ENCODE measurements around the gene TMEM181. TPM values are rescaled to one million over a fixed set of nuclear protein-coding genes. Genes with fewer than 3 reads are reported as not detected.
"Not testable (repeated sequence)": the region's sequence is repeated elsewhere in the genome, so short reads cannot be mapped to it uniquely, and the experiment has no call there.

TMEM181 gene
- total RNA-seq, 1 experiment from 2014 or later: 41.3 TPM

- Histone ChIP-seq H3K4me3 (no peak overlapping the region), H3K4me1 (replicated peaks) (no peaks in the 10 kb centered on the region), H3K9me3 (replicated peaks) (no peaks in the 10 kb centered on the region), H3K36me3 (no peaks in the 10 kb centered on the region), H3K27ac (no peak overlapping the region), H3K27me3 (replicated peaks) (peaks cover 1% of the 10 kb centered on the region; the same call in 1 of the 2 replicates)
- peak in 1 of 2 experiments; percentile 40 for DNase-seq (ENCODE audit: low read depth in 1 of 2, low spot score in 2 of 2)
Observed at GRCh38 chr6:158545043-158545966, 14.6 kb upstream of the TMEM181 start.

GRCh38 chr6:158548418-158549161, 11.3 kb upstream of the TMEM181 start:
- H3K4me1 ChIP-seq (replicated peaks): no peaks in the 10 kb centered on the region
- peak in 1 of 2 experiments; percentile 31 for DNase-seq (ENCODE audit: low read depth in 1 of 2, low spot score in 2 of 2)

GRCh38 chr6:158552055-158552795, 7.7 kb upstream of the TMEM181 start:
- Histone ChIP-seq H3K36me3 (no peaks in the 10 kb centered on the region), H3K27ac (no peak overlapping the region), H3K27me3 (replicated peaks) (no peaks in the 10 kb centered on the region; the same call in 1 of the 2 replicates), H3K9me3 (replicated peaks) (no peaks in the 10 kb centered on the region), H3K4me3 (no peak overlapping the region), H3K4me1 (replicated peaks) (no peaks in the 10 kb centered on the region)
- DNase-seq (ENCODE audit: low read depth in 1 of 2, low spot score in 2 of 2): no peak

More at GRCh38 chr6:158548418-158549161, 11.3 kb upstream of the TMEM181 start:
- no peak overlapping the region for H3K4me3 ChIP-seq
- H3K27me3 ChIP-seq (replicated peaks): no peaks in the 10 kb centered on the region; the same call in 1 of the 2 replicates
- no peaks in the 10 kb centered on the region for H3K9me3 ChIP-seq (replicated peaks)
- no peaks in the 10 kb centered on the region for H3K36me3 ChIP-seq
- H3K27ac ChIP-seq: no peak overlapping the region

DNA sequence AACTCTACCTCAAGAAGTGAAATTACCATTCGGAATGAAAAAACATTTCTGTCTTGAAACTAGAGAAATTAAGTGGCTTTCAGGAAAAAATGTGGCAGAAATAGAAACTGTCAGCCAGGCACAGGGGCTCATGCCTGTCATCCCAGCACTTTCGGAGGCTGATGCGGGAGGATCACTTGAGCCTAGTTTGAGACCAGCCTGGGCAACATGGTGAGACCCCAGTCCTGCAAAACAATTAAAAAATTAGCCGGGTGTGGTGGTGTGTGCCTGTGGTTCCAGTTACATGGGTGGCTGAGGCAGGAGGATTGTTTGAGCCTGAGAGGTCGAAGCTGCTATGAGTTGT, 7.1 kb upstream of the TMEM181 start:
- Histone ChIP-seq H3K27me3 (replicated peaks) (no peaks in the 10 kb centered on the region; the same call in 1 of the 2 replicates), H3K36me3 (no peaks in the 10 kb centered on the region), H3K27ac (no peak overlapping the region), H3K4me1 (replicated peaks) (no peaks in the 10 kb centered on the region), H3K4me3 (no peak overlapping the region), H3K9me3 (replicated peaks) (no peaks in the 10 kb centered on the region)
- DNase-seq (ENCODE audit: low read depth in 1 of 2, low spot score in 2 of 2): peak in 1 of 2 experiments; percentile 8

- Histone ChIP-seq H3K36me3 (no peaks in the 10 kb centered on the region), H3K27ac (no peak overlapping the region), H3K4me3 (no peak overlapping the region), H3K4me1 (replicated peaks) (peaks cover 6% of the 10 kb centered on the region), H3K27me3 (replicated peaks) (no peaks in the 10 kb centered on the region; the same call in 1 of the 2 replicates), H3K9me3 (replicated peaks) (no peaks in the 10 kb centered on the region)
- no peak for DNase-seq (ENCODE audit: low read depth in 1 of 2, low spot score in 2 of 2)
Observed at GRCh38 chr6:158554611-158555361, 5.1 kb upstream of the TMEM181 start.

DNA sequence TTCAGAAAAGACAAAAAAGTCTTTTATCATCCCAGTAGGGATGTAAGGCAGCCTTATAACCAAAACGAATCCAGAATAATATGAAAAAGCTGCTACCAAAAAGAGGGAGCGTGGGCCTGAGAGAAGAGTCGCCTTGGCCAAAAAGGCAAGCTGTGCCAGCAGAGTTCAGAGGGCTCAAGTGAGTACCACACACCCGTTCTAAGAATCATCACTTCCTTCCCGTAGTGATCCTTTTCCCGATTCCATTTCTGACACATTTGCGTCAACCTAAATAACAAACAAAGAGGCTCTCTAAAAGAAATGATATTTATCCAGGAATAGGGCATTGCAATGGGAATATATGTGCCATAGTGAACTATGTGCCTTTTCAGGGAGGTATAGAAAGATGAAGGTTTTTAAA, 3.8 kb upstream of the TMEM181 start:
- Histone ChIP-seq H3K36me3 (peaks cover 6% of the 10 kb centered on the region), H3K4me1 (replicated peaks) (peaks cover 11% of the 10 kb centered on the region), H3K27me3 (replicated peaks) (no peaks in the 10 kb centered on the region; the same call in 1 of the 2 replicates), H3K4me3 (no peak overlapping the region), H3K9me3 (replicated peaks) (peaks cover 5% of the 10 kb centered on the region), H3K27ac (no peak overlapping the region)
- no peak for DNase-seq (ENCODE audit: low read depth in 1 of 2, low spot score in 2 of 2)

DNA sequence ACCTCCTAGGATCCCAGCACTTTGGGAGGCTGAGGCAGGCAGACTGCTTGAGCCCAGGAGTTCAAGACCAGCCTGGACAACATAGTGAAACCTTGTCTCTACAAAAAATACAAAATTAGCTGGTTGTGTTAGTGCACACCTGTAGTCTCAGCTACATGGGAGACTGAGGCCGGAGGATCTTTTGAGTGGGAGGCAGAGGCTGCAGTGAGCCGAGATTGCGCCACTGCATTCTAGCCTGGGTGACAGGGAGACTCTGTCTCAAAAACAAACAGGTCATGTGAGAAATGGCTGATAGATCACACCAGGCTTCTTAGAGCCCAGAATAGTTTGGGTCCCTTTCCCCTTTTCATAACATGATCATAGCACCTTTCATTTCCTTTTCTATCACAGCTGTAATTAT, 2.8 kb upstream of the TMEM181 start:
- H3K4me1 ChIP-seq (replicated peaks): peaks cover 16% of the 10 kb centered on the region
- not testable (repeated sequence) for H3K27ac ChIP-seq

DNA sequence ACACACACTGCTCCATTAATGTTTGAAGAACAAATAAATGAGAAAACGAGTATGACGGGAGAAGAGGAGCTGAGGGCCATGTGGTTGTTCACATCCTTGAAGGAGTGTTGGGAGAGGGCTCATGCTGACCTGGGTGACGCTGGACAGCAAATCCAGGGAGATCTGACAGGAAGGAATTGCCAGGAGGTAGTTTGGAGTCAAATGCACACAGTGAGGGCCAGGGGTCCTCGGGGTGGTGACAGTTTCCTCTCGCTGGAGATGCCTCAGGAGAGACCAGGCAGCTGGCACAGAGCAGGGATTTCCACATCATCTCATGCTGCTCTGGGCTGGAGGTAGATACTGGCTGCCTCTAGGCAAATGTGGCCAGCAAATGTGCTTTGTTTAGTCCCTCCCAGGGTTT, 2.0 kb upstream of the TMEM181 start:
- peaks cover 16% of the 10 kb centered on the region for H3K4me1 ChIP-seq (replicated peaks)
- H3K4me3 ChIP-seq: no peak overlapping the region
- no peak overlapping the region for H3K27ac ChIP-seq
- peaks cover 5% of the 10 kb centered on the region for H3K9me3 ChIP-seq (replicated peaks)
- no peak for DNase-seq (ENCODE audit: low read depth in 1 of 2, low spot score in 2 of 2)
- no peaks in the 10 kb centered on the region for H3K27me3 ChIP-seq (replicated peaks)
- H3K36me3 ChIP-seq: peaks cover 6% of the 10 kb centered on the region

More for the DNA sequence above, 2.8 kb upstream of the TMEM181 start:
- not testable (repeated sequence) for H3K4me3 ChIP-seq; H3K27me3 ChIP-seq (replicated peaks); H3K9me3 ChIP-seq (replicated peaks); H3K36me3 ChIP-seq; DNase-seq (ENCODE audit: low read depth in 1 of 2, low spot score in 2 of 2)

DNA sequence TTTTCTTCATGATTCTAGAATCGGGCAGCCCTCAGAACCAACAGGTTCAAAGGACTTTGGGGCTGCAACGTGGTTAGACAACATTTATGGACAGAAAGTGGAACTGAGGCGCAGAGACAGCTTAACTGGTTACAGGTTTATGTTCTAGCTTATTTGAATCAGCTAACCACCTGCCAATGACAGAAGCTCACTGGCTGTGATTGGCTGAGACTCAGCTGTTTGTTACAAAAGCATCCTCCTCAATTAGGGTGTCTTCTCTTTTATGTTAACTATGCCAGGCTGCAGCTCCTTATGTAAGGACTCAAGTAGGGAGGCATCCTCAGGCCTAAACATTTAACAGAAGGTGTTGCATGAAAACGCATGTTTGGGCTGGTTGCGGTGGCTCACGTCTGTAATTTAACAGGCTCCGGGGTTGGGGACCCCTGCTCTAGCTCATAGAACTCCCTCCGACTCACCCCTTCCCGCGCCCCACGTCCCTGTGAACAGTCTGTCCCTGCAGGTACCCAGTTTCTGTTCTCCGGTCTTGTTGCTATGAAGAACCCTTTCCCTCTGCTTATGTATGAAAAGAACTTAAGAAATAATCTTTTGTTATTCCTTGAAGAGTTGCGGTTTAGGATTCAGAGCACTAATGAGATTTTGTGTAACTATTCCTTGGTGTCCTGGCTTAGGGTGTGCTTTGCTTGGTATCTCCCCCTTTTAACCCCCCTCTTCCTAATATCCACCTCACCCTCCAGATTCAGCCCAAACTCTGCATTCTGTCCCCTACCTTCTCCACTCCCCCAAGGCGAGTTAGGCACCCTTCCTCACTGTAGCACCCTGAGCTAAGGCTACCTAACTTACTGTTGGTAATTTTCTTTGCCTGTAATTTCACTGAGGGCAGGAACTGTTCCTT, 1.2 kb upstream of the TMEM181 start:
- H3K27ac ChIP-seq: no peak overlapping the region
- H3K27me3 ChIP-seq (replicated peaks): no peaks in the 10 kb centered on the region
- H3K9me3 ChIP-seq (replicated peaks): peaks cover 5% of the 10 kb centered on the region
- peaks cover 12% of the 10 kb centered on the region for H3K36me3 ChIP-seq
- peaks cover 23% of the 10 kb centered on the region for H3K4me1 ChIP-seq (replicated peaks)
- H3K4me3 ChIP-seq: no peak overlapping the region
- no peak for DNase-seq (ENCODE audit: low read depth in 1 of 2, low spot score in 2 of 2)

- peak overlapping the region; percentile 78 for H3K27ac ChIP-seq
- H3K9me3 ChIP-seq (replicated peaks): peaks cover 5% of the 10 kb centered on the region
- peak overlapping the region; percentile 97 for H3K4me3 ChIP-seq
- H3K36me3 ChIP-seq: peaks cover 14% of the 10 kb centered on the region
- H3K27me3 ChIP-seq (replicated peaks): no peaks in the 10 kb centered on the region
- peaks cover 26% of the 10 kb centered on the region for H3K4me1 ChIP-seq (replicated peaks)
- DNase-seq (ENCODE audit: low read depth in 1 of 2, low spot score in 2 of 2): no peak
Observed at GRCh38 chr6:158559338-158559894, 475 bp upstream of the TMEM181 start.

- peaks cover 5% of the 10 kb centered on the region for H3K9me3 ChIP-seq (replicated peaks)
- peaks cover 14% of the 10 kb centered on the region for H3K36me3 ChIP-seq
- H3K27ac ChIP-seq: peak overlapping the region; percentile 78; the same call in 1 of the 2 replicates
- peak overlapping the region; percentile 97 for H3K4me3 ChIP-seq
- H3K4me1 ChIP-seq (replicated peaks): peaks cover 26% of the 10 kb centered on the region
- DNase-seq (ENCODE audit: low read depth in 1 of 2, low spot score in 2 of 2): no peak
- H3K27me3 ChIP-seq (replicated peaks): no peaks in the 10 kb centered on the region
Observed at GRCh38 chr6:158560836-158561320, 987 bp downstream of the TMEM181 start.

Measured in SJSA1 (cell line).